ENCODE measurements around the gene OR11A1.

The OR11A1 gene

DNA sequence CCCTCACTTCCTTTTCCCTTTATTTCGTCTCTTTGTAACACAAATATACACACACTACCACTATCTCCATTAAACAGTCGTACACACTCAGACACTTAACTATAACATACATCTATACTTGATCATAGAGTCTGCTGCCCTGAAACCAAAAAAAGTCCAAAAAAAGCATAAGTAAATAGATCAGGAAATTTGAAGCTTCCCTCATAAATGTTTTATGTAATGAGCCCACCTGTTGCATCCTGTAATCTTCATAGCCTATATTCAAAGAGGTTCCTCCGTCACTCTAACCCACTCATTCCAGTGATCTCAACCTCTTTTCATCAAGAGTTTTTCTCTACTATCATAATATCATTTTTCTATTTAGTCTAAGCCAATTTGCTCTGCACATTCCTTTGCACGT is 68.3 kb downstream of the OR11A1 start:
- DNase-seq (ENCODE audit: low read depth): no peak

DNA sequence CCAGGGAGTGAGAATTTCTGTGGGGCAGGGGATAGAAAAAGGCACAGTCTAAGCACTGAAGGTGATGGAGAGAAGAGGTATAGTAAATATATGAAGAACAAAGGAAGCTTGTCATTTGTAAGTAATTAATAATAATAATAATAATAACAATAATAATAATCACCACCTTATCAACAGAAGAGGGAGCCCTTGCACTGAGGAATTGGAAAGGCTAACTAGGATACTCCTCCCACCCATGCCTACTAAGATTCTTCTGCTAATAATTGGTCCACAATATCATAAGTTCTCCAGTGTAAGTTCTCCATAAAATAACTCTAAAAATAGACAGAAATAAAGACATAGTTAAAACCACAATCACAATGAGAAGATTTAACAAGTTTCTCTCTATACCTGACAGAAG is 80.9 kb downstream of the OR11A1 start:
- no peak for DNase-seq (ENCODE audit: low read depth)

Data from CMK (cell line).